ENCODE data around the gene PRR5L. TPM values are rescaled to one million over a fixed set of nuclear protein-coding genes. Genes with fewer than 3 reads are reported as not detected.

Gene PRR5L
- total and polyA plus RNA-seq, 2 donors (not counting 1 experiment from before 2014, with no cell fraction given): 4.0 to 5.9 TPM

DNA sequence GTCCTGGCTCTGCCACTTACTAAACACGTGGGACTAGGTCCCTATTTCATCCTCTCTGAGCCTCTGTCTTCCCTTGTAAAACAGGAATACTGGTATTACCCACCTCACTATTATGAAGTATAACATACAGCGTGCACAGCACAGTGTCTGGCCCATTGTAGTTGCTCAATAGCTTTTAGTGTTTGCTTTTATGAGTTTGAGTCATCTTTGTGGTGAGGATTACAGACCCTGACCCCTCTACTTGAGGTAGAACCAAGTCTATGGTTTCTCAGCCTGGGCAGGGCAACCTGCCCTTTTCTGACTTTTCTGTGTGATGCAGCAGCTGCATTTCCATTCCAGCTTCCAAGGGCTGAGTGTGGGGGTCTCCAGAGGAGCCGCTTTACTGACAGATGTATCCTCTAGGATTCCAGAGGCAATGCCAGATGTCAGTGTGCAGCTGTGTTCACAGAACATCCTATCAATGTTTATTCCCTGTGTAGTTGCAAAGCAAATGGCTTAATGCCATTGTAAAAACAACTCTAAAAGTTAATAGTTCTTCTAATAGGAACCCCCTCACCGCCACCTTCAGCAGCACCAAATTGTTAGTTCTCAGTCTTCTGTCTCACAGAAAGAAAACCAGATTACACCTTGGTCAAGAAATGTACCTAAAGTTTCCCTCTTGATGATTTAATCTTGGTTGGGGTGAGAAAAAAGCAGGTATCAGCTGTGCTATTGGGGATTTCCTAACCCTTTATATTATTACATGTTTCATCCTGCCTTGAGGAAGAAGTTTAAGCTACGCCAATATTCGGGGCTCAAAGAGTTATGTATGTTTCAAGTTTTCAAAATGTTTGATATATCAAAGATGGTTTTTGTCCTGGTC, 16.8 kb downstream of the PRR5L start:
- H3K4me3 Mint-ChIP-seq: no peak overlapping the region
- no peak for ATAC-seq (ENCODE audit: low read depth)
- DNase-seq: no peak
- H2AFZ ChIP-seq (ENCODE audit: insufficient read depth, low read depth, low read length, poor library complexity, severe bottlenecking): no peak overlapping the region
- H3K36me3 ChIP-seq (replicated peaks in 1 of 2; ENCODE audit: control extremely low read depth in 1 of 2, control insufficient read depth in 1 of 2, extremely low read depth in 1 of 2, insufficient read depth in 2 of 2, low read length in 1 of 2): no peaks in the 10 kb centered on the region
- POLR2A ChIA-PET: no interaction called here
- no peaks in the 10 kb centered on the region for H3K9me3 Mint-ChIP-seq (ENCODE audit: insufficient read depth)
- no peaks in the 10 kb centered on the region for H4K20me1 ChIP-seq (ENCODE audit: control insufficient read depth, insufficient read depth, low read length, poor library complexity, severe bottlenecking)
- intact Hi-C loops (cut with micrococcal nuclease): no loop called here
- H3K27me3 Mint-ChIP-seq: peaks cover 48% of the 10 kb centered on the region
- CTCF ChIA-PET: interaction anchor here (0.5 to 1.3 kb wide), 3 partner anchors 10 to 443 kb away, joined by 3 to 4 read pairs (median 3); no protein-coding TSS in a partner anchor
- H3K9me3 ChIP-seq (ENCODE audit: control extremely low read depth in 1 of 3, control insufficient read depth in 2 of 3, insufficient read depth in 1 of 3, low read length in 2 of 3): no peaks in the 10 kb centered on the region
- no peak for TF ChIP-seq EZH2 (IDR thresholded peaks at IDR 0.05; ENCODE audit: borderline replicate concordance, insufficient read depth, low read depth, low read length, poor library complexity, severe bottlenecking)
- TF ChIP-seq, protein P1, sequence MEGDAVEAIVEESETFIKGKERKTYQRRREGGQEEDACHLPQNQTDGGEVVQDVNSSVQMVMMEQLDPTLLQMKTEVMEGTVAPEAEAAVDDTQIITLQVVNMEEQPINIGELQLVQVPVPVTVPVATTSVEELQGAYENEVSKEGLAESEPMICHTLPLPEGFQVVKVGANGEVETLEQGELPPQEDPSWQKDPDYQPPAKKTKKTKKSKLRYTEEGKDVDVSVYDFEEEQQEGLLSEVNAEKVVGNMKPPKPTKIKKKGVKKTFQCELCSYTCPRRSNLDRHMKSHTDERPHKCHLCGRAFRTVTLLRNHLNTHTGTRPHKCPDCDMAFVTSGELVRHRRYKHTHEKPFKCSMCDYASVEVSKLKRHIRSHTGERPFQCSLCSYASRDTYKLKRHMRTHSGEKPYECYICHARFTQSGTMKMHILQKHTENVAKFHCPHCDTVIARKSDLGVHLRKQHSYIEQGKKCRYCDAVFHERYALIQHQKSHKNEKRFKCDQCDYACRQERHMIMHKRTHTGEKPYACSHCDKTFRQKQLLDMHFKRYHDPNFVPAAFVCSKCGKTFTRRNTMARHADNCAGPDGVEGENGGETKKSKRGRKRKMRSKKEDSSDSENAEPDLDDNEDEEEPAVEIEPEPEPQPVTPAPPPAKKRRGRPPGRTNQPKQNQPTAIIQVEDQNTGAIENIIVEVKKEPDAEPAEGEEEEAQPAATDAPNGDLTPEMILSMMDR (IDR thresholded peaks at IDR 0.05): no peak
- H3K9ac ChIP-seq (ENCODE audit: low read length): no peak overlapping the region
- no peak overlapping the region for H3K27ac Mint-ChIP-seq
- H3K4me1 ChIP-seq (ENCODE audit: control insufficient read depth in 2 of 2, insufficient read depth in 2 of 2, low read length in 2 of 2): no peaks in the 10 kb centered on the region
- H3K27ac ChIP-seq (ENCODE audit: low read length in 2 of 2): no peak overlapping the region
- no peaks in the 10 kb centered on the region for H3K79me2 ChIP-seq (ENCODE audit: control insufficient read depth, insufficient read depth, low read length)
- no peaks in the 10 kb centered on the region for H3K4me1 Mint-ChIP-seq
- WGBS (ENCODE audit: insufficient coverage): 65% methylated on average over 3 of the region's 6 CpGs
- no peak overlapping the region for H3K4me3 ChIP-seq (ENCODE audit: control extremely low read depth in 1 of 5, extremely low read depth in 1 of 5, insufficient read depth in 1 of 5, low read depth in 2 of 5, low read length in 4 of 5)
- H3K4me2 ChIP-seq (replicated peaks; ENCODE audit: low read depth, low read length, poor library complexity, severe bottlenecking): no peak overlapping the region
- peaks cover 0 to 8% (median 4%) of the 10 kb centered on the region in 4 experiments for H3K27me3 ChIP-seq (replicated peaks in 1 of 4; ENCODE audit: control extremely low read depth in 1 of 4, control insufficient read depth in 3 of 4, insufficient read depth in 4 of 4, low read length in 3 of 4)
